Thoracic aorta (tissue), 2 donors: Measurements from ENCODE around the gene PSORS1C1. TPM values are rescaled to one million over a fixed set of nuclear protein-coding genes. Genes with fewer than 3 reads are reported as not detected.
"Not testable (repeated sequence)": the region's sequence is repeated elsewhere in the genome, so short reads cannot be mapped to it uniquely, and the experiment has no call there.

Source experiments
- ATAC-seq: fragments of 150-250 bp; one replicate; pipeline ENCODE4 v1.8.0; 2017; ENCODE audit warnings: low read depth; ENCODE audit not compliant: insufficient number of reproducible peaks, low FRiP score
- DNase-seq: peaks from one replicate; pipeline ENCODE4 v3.0.0-alpha.2; 2020; ENCODE audit warnings: low spot score
- H3K27ac ChIP-seq, 2 donors: fragments of 200-600 bp; sonication (generic); 1 replicate in 1 of 2; 2 replicates in 1 of 2; pipeline ENCODE4 v1.5.1; 2016; ENCODE audit warnings: mild to moderate bottlenecking in 2 of 2, moderate library complexity in 2 of 2
- H3K27me3 ChIP-seq: fragments of 200-600 bp; sonication (generic); replicated peaks from 2 replicates; pipeline ENCODE4 v1.6.0; 2016; ENCODE audit warnings: mild to moderate bottlenecking; ENCODE audit not compliant: insufficient read depth
- H3K36me3 ChIP-seq: fragments of 200-600 bp; sonication (generic); one replicate; pipeline ENCODE4 v1.5.1; 2016
- H3K4me1 ChIP-seq, 2 donors: fragments of 200-600 bp; sonication (generic); 1 replicate in 1 of 2; 2 replicates in 1 of 2; pipeline versions ENCODE4 v1.5.1 to v1.6.0; 2016; ENCODE audit warnings: low read depth in 2 of 2, mild to moderate bottlenecking in 1 of 2; ENCODE audit not compliant: control insufficient read depth in 1 of 2
- H3K4me3 ChIP-seq: fragments of 200-600 bp; sonication (generic); 2 replicates; pipeline ENCODE4 v1.5.1; 2016; ENCODE audit warnings: mild to moderate bottlenecking
- H3K9me3 ChIP-seq: fragments of 200-600 bp; sonication (generic); 2 replicates; pipeline ENCODE4 v1.5.1; 2016
- CTCF ChIP-seq: fragments of 200-600 bp; sonication (generic); IDR thresholded peaks from one replicate; pipeline ENCODE4 v1.5.1; 2019; ENCODE audit warnings: antibody characterized with exemption
- total RNA-seq, 2 donors: library from RNA; depleted of rRNA; stranded (reverse); fragments of >200 nt; gene quantifications; one replicate each; pipeline versions ENCODE4 v1.1.0 to v1.2.3, GENCODE V29; 2016

PSORS1C1 gene
- 1 to 10 TPM; 3.7 to 6.8 TPM for total RNA-seq

GRCh38 chr6:31114541-31114878 is at the start of gene PSORS1C1:
PSORS1C1 (plus strand) TSS chr6:31114800; CDS start chr6:31129633, 14,833 bp downstream.
- peak; percentile 67 for ATAC-seq
- no peak for TF ChIP-seq CTCF
- no peaks in the 10 kb centered on the region for H3K36me3 ChIP-seq
- H3K4me3 ChIP-seq, result peak within 1 kb of the TSS; percentile 60
- peak within 1 kb of the TSS; percentile 63 to 74 for H3K27ac ChIP-seq
- H3K9me3 ChIP-seq, result no peaks in the 10 kb centered on the region
- peak; percentile 86 for DNase-seq
- H3K27me3 ChIP-seq, result no peaks in the 10 kb centered on the region
- peaks cover 6 to 37% of the 10 kb centered on the region in 2 donors for H3K4me1 ChIP-seq

GRCh38 chr6:31065556-31065955 is 49.0 kb upstream of the PSORS1C1 start:
- no peaks in the 10 kb centered on the region for H3K4me1 ChIP-seq
- no peak for DNase-seq
- H3K27me3 ChIP-seq, result no peaks in the 10 kb centered on the region
- no peak for ATAC-seq
- H3K4me3 ChIP-seq, result no peak overlapping the region
- no peak overlapping the region for H3K27ac ChIP-seq
- TF ChIP-seq CTCF, result no peak
- H3K36me3 ChIP-seq, result no peaks in the 10 kb centered on the region
- H3K9me3 ChIP-seq, result no peaks in the 10 kb centered on the region

GRCh38 chr6:31067028-31067427 is 47.6 kb upstream of the PSORS1C1 start:
- not testable (repeated sequence) for H3K27me3 ChIP-seq, H3K4me1 ChIP-seq, ATAC-seq, H3K9me3 ChIP-seq, H3K27ac ChIP-seq, H3K36me3 ChIP-seq, DNase-seq, H3K4me3 ChIP-seq

- not testable (repeated sequence) for ATAC-seq, H3K27me3 ChIP-seq, H3K4me3 ChIP-seq, H3K27ac ChIP-seq, H3K4me1 ChIP-seq, H3K36me3 ChIP-seq, DNase-seq, H3K9me3 ChIP-seq
These were observed 46.5 kb upstream of the PSORS1C1 start for GRCh38 chr6:31067891-31068668.

GRCh38 chr6:31068669-31069340 is 45.8 kb upstream of the PSORS1C1 start:
- peak; percentile 78 for TF ChIP-seq CTCF
- no peaks in the 10 kb centered on the region for H3K36me3 ChIP-seq
- H3K27ac ChIP-seq, result no peak overlapping the region
- no peaks in the 10 kb centered on the region for H3K27me3 ChIP-seq
- H3K4me1 ChIP-seq, result no peaks in the 10 kb centered on the region
- DNase-seq (peak; percentile 22), ATAC-seq (no peak)
- H3K9me3 ChIP-seq, result no peaks in the 10 kb centered on the region
- no peak overlapping the region for H3K4me3 ChIP-seq

- ATAC-seq (peak; percentile 36), DNase-seq (no peak)
- TF ChIP-seq CTCF, result no peak
- no peaks in the 10 kb centered on the region for H3K9me3 ChIP-seq
- no peak overlapping the region for H3K4me3 ChIP-seq
- H3K36me3 ChIP-seq, result no peaks in the 10 kb centered on the region
- no peak overlapping the region for H3K27ac ChIP-seq
- H3K4me1 ChIP-seq, result no peaks in the 10 kb centered on the region
- H3K27me3 ChIP-seq, result no peaks in the 10 kb centered on the region
These were observed 43.8 kb upstream of the PSORS1C1 start for GRCh38 chr6:31070711-31071197.
